Cardiac muscle cell (in vitro differentiated cells and primary cell): ENCODE data around the gene EP400. TPM values are rescaled to one million over a fixed set of nuclear protein-coding genes. Genes with fewer than 3 reads are reported as not detected.
A peak's percentile ranks its signal among the peaks of the same experiment; 100 is the strongest.

Experiments used
- DNase-seq, 2 donors: peaks; one replicate each; pipeline versions ENCODE4 v3.0.0 to v3.0.0-alpha.2; 2010 to 2017; ENCODE audit warnings: low read depth in 1 of 2, low spot score in 1 of 2
- H3K27ac ChIP-seq: fragments of 200-600 bp; sonication (generic); 2 replicates; pipeline ENCODE4 v1.5.1; 2016
- H3K27me3 ChIP-seq: fragments of 200-600 bp; sonication (generic); 2 replicates; pipeline ENCODE4 v1.6.0; 2016; ENCODE audit warnings: control low read depth
- H3K36me3 ChIP-seq: fragments of 200-600 bp; sonication (generic); 2 replicates; pipeline ENCODE4 v1.5.1; 2016; ENCODE audit warnings: control low read depth
- H3K4me1 ChIP-seq: fragments of 200-600 bp; sonication (generic); 2 replicates; pipeline ENCODE4 v1.8.1; 2017; ENCODE audit warnings: low read depth, mild to moderate bottlenecking, mixed run types
- H3K4me3 ChIP-seq: fragments of 200-600 bp; sonication (generic); 2 replicates; pipeline ENCODE4 v1.5.1; 2016; ENCODE audit warnings: mild to moderate bottlenecking
- H3K9me3 ChIP-seq: fragments of 200-600 bp; sonication (generic); 2 replicates; pipeline ENCODE4 v1.5.1; 2017; ENCODE audit warnings: low read depth, mild to moderate bottlenecking, control low read depth
- polyA plus RNA-seq: library from polyadenylated mRNA; unstranded; fragments of >200 nt; fragmentation: Nextera tagmentation; extraction: Ambion mirVana; gene quantifications from 2 replicates; pipeline ENCODE4 v1.2.1, GENCODE V29; 2016
- total RNA-seq: library from RNA; depleted of rRNA; stranded (reverse); fragments of >200 nt; gene quantifications from 2 replicates; pipeline ENCODE4 v1.2.3, GENCODE V29; 2016
- TF ChIP-seq, protein P1 (sequence below): IDR thresholded peaks from 2 replicates; pipeline ENCODE4 v1.5.1; 2012; ENCODE audit warnings: low read depth, mild to moderate bottlenecking, low read length

Gene EP400
- total and polyA plus RNA-seq, 2 experiments from 2014 or later = 14.6 to 28.4 TPM

DNA sequence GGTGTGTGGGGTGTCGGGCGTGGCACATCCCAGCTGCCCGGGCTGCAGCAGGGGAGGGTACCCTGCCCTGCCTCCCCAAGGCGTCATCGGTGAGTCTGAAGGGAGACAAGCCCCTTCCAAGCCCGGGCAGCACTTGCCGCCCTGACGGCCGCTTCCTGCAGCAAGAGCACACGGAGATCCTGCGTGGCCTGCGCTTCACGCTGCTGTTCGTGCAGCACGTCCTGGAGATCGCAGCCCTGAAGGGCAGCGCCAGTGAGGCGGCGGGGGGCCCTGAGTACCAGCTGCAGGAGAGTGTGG, 30.7 kb upstream of the EP400 start:
- Histone ChIP-seq H3K27me3 (no peaks in the 10 kb centered on the region), H3K27ac (no peak overlapping the region), H3K36me3 (peaks cover 29% of the 10 kb centered on the region), H3K4me1 (no peaks in the 10 kb centered on the region), H3K9me3 (no peaks in the 10 kb centered on the region), H3K4me3 (no peak overlapping the region)
- no peak for DNase-seq
- TF ChIP-seq, protein P1, sequence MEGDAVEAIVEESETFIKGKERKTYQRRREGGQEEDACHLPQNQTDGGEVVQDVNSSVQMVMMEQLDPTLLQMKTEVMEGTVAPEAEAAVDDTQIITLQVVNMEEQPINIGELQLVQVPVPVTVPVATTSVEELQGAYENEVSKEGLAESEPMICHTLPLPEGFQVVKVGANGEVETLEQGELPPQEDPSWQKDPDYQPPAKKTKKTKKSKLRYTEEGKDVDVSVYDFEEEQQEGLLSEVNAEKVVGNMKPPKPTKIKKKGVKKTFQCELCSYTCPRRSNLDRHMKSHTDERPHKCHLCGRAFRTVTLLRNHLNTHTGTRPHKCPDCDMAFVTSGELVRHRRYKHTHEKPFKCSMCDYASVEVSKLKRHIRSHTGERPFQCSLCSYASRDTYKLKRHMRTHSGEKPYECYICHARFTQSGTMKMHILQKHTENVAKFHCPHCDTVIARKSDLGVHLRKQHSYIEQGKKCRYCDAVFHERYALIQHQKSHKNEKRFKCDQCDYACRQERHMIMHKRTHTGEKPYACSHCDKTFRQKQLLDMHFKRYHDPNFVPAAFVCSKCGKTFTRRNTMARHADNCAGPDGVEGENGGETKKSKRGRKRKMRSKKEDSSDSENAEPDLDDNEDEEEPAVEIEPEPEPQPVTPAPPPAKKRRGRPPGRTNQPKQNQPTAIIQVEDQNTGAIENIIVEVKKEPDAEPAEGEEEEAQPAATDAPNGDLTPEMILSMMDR = no peak

DNA sequence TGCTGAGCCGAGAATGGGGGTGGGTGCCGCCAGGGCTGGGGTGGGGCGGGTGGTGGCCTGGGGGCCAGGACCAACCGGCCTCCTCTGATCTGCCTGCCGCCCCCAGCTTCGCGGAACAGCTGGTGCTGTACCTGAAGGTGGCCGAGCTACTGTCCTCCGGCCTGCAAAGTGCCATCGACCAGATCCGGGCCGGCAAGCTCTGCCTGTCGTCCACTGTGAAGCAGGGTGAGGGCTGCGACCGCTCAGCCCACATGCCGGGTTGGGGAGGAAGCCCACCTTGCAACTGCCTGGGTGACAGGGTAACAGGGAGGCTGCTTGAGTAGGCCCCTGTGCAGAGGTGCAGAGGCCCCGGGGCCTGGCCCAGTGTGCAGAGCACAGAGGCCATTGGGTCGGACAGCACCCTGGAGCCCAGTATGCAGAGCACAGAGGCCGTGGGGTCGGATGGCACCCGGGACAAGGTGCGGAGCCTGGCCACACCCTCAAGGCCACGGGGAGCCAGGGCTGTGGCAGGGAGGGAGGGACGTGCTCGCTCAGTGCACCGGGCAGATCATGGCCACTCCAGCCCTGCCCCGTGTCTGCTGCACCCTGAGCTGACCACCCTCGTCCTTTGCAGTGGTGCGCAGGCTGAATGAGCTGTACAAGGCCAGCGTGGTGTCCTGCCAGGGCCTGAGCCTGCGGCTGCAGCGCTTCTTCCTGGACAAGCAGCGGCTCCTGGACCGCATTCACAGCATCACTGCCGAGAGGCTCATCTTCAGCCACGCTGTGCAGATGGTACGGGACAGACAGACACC, 30.2 kb upstream of the EP400 start:
- H3K27ac ChIP-seq = no peak overlapping the region
- no peak overlapping the region for H3K4me3 ChIP-seq
- TF ChIP-seq, protein P1 = no peak
- DNase-seq = no peak
- H3K4me1 ChIP-seq = no peaks in the 10 kb centered on the region
- H3K27me3 ChIP-seq = no peaks in the 10 kb centered on the region
- peaks cover 24% of the 10 kb centered on the region for H3K36me3 ChIP-seq
- no peaks in the 10 kb centered on the region for H3K9me3 ChIP-seq

DNA sequence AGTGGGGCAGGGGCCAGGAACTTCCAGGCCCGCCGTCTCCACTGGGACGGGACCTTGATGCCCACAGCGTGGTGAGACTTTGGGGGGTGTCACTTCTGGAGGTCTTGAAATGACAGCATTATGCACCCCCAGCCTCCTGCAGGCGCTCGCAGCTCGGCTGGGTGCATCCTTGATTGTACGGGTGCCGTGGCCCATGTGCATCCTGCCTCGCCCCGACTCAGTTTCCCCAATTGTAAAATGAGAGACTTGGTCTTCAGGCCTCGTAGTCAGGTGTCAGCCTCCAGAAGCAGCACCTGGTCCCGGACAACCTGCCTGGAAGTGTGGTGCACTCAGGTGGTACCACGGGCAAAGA, 29.6 kb upstream of the EP400 start:
- DNase-seq = no peak

DNA sequence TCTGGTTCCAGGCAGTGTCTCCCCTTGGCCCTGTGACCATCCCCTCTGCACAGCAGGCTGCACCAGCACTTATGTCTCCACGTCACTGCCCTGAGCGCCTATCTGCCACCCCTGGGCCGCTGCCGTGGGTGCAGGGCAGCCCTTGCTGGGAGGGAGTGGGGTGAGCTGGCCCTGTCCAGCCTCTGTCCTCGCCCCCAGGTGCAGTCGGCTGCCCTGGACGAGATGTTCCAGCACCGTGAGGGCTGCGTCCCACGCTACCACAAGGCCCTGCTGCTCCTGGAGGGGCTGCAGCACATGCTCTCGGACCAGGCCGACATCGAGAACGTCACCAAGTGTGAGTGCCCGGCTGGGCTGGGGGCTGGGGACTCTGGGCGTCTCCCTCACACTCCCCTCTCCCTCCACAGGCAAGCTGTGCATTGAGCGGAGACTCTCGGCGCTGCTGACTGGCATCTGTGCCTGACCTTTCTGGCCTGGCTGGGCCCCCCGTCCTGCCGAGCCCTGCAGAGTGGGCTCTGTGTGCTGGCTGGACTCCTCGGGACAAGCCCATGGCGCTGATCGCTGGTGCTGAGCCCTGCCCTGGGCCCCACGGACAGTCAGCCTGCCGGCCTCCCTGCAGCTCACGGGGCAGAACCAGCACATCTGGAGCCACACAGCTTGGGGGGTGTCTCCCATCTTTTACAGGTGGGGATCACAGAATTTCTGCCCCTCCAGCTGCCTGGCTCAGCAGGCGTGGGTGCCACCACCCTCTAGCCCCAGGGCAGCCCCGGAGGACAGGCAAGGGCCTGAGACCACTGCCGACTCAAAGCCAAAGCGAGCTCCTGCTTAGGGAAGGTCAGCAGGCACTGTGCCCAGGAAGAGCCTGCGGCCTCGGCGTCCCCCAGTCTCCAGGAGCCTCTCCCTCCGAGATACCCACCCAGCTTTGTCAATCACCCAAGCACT, 28.6 kb upstream of the EP400 start:
- no peaks in the 10 kb centered on the region for H3K9me3 ChIP-seq
- no peaks in the 10 kb centered on the region for H3K4me1 ChIP-seq
- H3K27ac ChIP-seq = no peak overlapping the region
- no peak for DNase-seq
- H3K36me3 ChIP-seq = peaks cover 11% of the 10 kb centered on the region
- H3K27me3 ChIP-seq = no peaks in the 10 kb centered on the region
- H3K4me3 ChIP-seq = no peak overlapping the region
- TF ChIP-seq, protein P1 = no peak

More for the DNA sequence above, 29.6 kb upstream of the EP400 start:
- TF ChIP-seq, protein P1 = no peak
- Histone ChIP-seq H3K27me3 (no peaks in the 10 kb centered on the region), H3K27ac (no peak overlapping the region), H3K36me3 (peaks cover 22% of the 10 kb centered on the region), H3K4me1 (no peaks in the 10 kb centered on the region), H3K9me3 (no peaks in the 10 kb centered on the region), H3K4me3 (no peak overlapping the region)

DNA sequence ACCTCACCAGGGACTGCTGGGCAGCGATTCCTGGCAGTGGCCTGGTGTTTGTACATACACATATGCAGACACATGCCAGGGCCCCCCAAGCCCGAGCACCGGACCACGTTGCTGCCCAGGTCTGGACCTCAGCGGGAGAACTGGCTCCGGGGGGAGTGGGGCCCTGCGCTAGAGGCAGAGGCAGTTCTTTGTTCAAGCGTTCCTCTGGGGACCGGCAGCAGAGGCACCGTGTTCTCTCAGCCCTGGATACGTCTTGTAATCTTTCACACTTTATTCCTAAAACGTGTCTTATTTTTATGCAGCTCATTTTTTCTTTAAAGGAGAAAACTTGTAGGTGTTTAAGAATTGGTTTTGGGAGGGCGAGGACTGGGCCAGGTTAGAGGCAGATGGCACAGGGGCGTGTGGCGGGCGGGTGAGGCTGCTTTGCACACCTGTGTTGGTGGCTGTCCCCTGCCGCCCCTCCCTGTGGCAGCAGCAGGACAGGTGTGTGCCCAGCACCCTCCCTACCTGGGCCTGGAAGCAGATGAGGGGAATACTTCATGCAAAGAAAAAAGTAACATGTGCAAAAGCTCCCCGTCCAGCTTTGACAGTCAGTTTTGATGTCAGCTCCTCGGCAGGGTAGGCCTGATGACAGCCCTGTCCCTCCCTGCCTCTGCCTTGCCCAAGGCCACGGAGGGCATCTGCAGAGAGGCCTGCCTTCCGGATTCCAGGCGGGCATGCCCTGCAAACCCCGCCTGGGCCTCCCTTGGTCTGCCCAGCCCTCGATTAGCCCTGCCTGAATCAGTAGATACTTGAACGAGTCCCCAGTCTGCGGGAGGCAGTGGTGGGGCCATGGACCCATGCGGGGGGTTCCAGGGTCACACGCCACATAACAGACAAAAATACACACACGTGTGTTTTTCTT, 27.6 kb upstream of the EP400 start:
- DNase-seq = no peak
- Histone ChIP-seq H3K4me1 (no peaks in the 10 kb centered on the region), H3K9me3 (no peaks in the 10 kb centered on the region), H3K36me3 (peaks cover 5% of the 10 kb centered on the region), H3K27ac (peak overlapping the region; percentile 54), H3K27me3 (no peaks in the 10 kb centered on the region), H3K4me3 (no peak overlapping the region)
- TF ChIP-seq, protein P1 = no peak
